HepG2 (cell line): Measurements from ENCODE around the gene DENND4A. TPM values are rescaled to one million over a fixed set of nuclear protein-coding genes. Genes with fewer than 3 reads are reported as not detected.

Experiments used
- ATAC-seq: fragments of 200-7000 bp; cut with Tn5 transposase; 3 replicates; pipeline ENCODE4 v1.9.1; 2020; ENCODE audit warnings: mild to moderate bottlenecking, moderate library complexity
- BruUV-seq: library from RNA; stranded (reverse); fragments of 400-500 nt; replicated peaks from 2 replicates; lab custom pipeline; 2021; lab: Mats Ljungman, UMichigan
- CTCF ChIA-PET: fragments of 300-600 bp; formaldehyde crosslinking; extraction: SDS; loops from one replicate; lab custom pipeline; 2021; ENCODE audit warnings: low total read pairs, inconsistent platforms, low intra/inter-chr PET ratio; lab: Yijun Ruan, JAX
- POLR2A ChIA-PET: fragments of 350-600 bp; sonication (Branson Sonifier 250); formaldehyde crosslinking; loops from one replicate; lab custom pipeline; 2020; ENCODE audit warnings: antibody characterized with exemption, inconsistent platforms; lab: Yijun Ruan, JAX
- DNase-seq: peaks from one replicate; pipeline ENCODE4 v3.0.0-alpha.2; 2015; ENCODE audit warnings: low spot score
- FAIRE-seq: peaks from 3 replicates; lab custom pipeline; 2011; peaks lifted over from hg19 to GRCh38; lab: Jason Lieb, UNC
- H2AFZ ChIP-seq: one replicate; pipeline ENCODE4 v1.6.1; 2011; ENCODE audit warnings: low read length, inconsistent platforms
- H3K27ac ChIP-seq: fragments of 300-600 bp; 3 replicates; pipeline ENCODE4 v1.8.0; 2011; ENCODE audit warnings: mixed run types, mild to moderate bottlenecking, mixed read lengths, low read length, inconsistent platforms; ENCODE audit not compliant: insufficient read depth; ENCODE audit errors: extremely low read length
- H3K27me3 ChIP-seq, 2 experiments: fragments of 200-600 bp in 1 of 2; 2 replicates in 1 of 2; 3 replicates in 1 of 2; pipeline versions ENCODE4 v1.6.0 to v1.8.0; 2011; ENCODE audit warnings: low read length in 2 of 2, mild to moderate bottlenecking in 2 of 2, moderate library complexity in 2 of 2, inconsistent platforms in 1 of 2; ENCODE audit not compliant: insufficient read depth in 2 of 2, control insufficient read depth in 1 of 2
- H3K36me3 ChIP-seq, 2 experiments: fragments of 200-600 bp in 1 of 2; replicated peaks in 1 of 2; 2 replicates in 1 of 2; 3 replicates in 1 of 2; pipeline versions ENCODE4 v1.5.1 to v1.8.0; 2011; ENCODE audit warnings: low read length in 2 of 2, inconsistent platforms in 1 of 2; ENCODE audit not compliant: insufficient read depth in 2 of 2, control insufficient read depth in 1 of 2
- H3K4me1 ChIP-seq: 2 replicates; pipeline ENCODE4 v1.5.1; 2012; ENCODE audit warnings: low read length, inconsistent platforms; ENCODE audit not compliant: insufficient read depth
- H3K4me2 ChIP-seq: 2 replicates; pipeline ENCODE4 v1.6.0; 2011; ENCODE audit warnings: low read depth, low read length, inconsistent platforms
- H3K4me3 ChIP-seq, 3 experiments: fragments of 200-600 bp in 1 of 3; sonication (generic), shearing (Covaris generic) in 1 of 3; replicated peaks in 1 of 3; 2 replicates each; pipeline ENCODE4 v1.5.1; 2011 to 2016; ENCODE audit warnings: low read length in 3 of 3, inconsistent platforms in 2 of 3, low read depth in 2 of 3, mild to moderate bottlenecking in 2 of 3, control low read depth in 1 of 3, mixed read lengths in 1 of 3; ENCODE audit not compliant: insufficient read depth in 1 of 3
- H3K79me2 ChIP-seq: one replicate; pipeline ENCODE4 v1.6.1; 2011; ENCODE audit warnings: low read length, inconsistent platforms; ENCODE audit not compliant: insufficient read depth
- H3K9ac ChIP-seq: 2 replicates; pipeline ENCODE4 v1.6.0; 2011; ENCODE audit warnings: mild to moderate bottlenecking, low read depth, low read length, inconsistent platforms; ENCODE audit not compliant: insufficient read depth
- H3K9me3 ChIP-seq: 2 replicates; pipeline ENCODE4 v1.5.1; 2012; ENCODE audit warnings: mild to moderate bottlenecking, low read length
- H4K20me1 ChIP-seq: 2 replicates; pipeline ENCODE4 v1.6.0; 2011; ENCODE audit warnings: inconsistent platforms, mild to moderate bottlenecking, low read length, moderate library complexity; ENCODE audit not compliant: insufficient read depth
- ELF3 ChIP-seq: IDR thresholded peaks from 2 replicates; pipeline ENCODE4 v1.6.1; 2016; ENCODE audit warnings: missing genetic modification reagents, missing compliant biosample characterization
- FOXO4 ChIP-seq: sonication (generic); formaldehyde crosslinking; conservative IDR thresholded peaks from 2 replicates; pipeline ENCODE4 v1.8.1; 2023; ENCODE audit warnings: missing genetic modification reagents
- HMG20B ChIP-seq: conservative IDR thresholded peaks from 2 replicates; pipeline ENCODE4 v1.6.1; 2016; ENCODE audit warnings: missing genetic modification reagents, missing compliant biosample characterization
- MED8 ChIP-seq: sonication (generic); formaldehyde crosslinking; IDR thresholded peaks from 2 replicates; pipeline ENCODE4 v1.8.1; 2023; ENCODE audit warnings: mild to moderate bottlenecking, missing genetic modification reagents; ENCODE audit not compliant: insufficient replicate concordance
- MTA3 ChIP-seq: sonication (generic); formaldehyde crosslinking; IDR thresholded peaks from 2 replicates; pipeline ENCODE4 v1.4.0; 2020; ENCODE audit warnings: missing genetic modification reagents
- NPAS2 ChIP-seq: sonication (generic); formaldehyde crosslinking; IDR thresholded peaks from 2 replicates; pipeline ENCODE4 v1.8.0; 2022; ENCODE audit warnings: mild to moderate bottlenecking, missing genetic modification reagents, borderline replicate concordance
- PBX2 ChIP-seq: IDR thresholded peaks from 2 replicates; pipeline ENCODE4 v1.6.1; 2016; ENCODE audit warnings: control low read depth
- REL ChIP-seq: sonication (generic); formaldehyde crosslinking; conservative IDR thresholded peaks from 2 replicates; pipeline ENCODE4 v1.8.0; 2022; ENCODE audit warnings: mild to moderate bottlenecking, missing genetic modification reagents, moderate library complexity
- SMAD9 ChIP-seq: sonication (generic); formaldehyde crosslinking; IDR thresholded peaks from 2 replicates; pipeline ENCODE4 v1.5.1; 2020; ENCODE audit warnings: mild to moderate bottlenecking, missing genetic modification reagents
- ZNF510 ChIP-seq: sonication (generic); formaldehyde crosslinking; IDR thresholded peaks from 2 replicates; pipeline ENCODE4 v1.4.0; 2020; ENCODE audit warnings: low read depth, mild to moderate bottlenecking, missing genetic modification reagents
- ZNF782 ChIP-seq: sonication (generic); formaldehyde crosslinking; IDR thresholded peaks from 2 replicates; pipeline ENCODE4 v1.4.0; 2020; ENCODE audit warnings: missing genetic modification reagents, mild to moderate bottlenecking, borderline replicate concordance
- WGBS: methylation state at CpG from one replicate; pipeline ENCODE4 v1.1.6; 2017; ENCODE audit warnings: low lambda C conversion rate; 5-methylcytosine and 5-hydroxymethylcytosine counted together
- in situ Hi-C: cut with HindIII; loops from 2 replicates; pipeline ENCODE4 v1.10.0; 2017; ENCODE audit warnings: low pct_unique_long_range_greater_than_20kb; ENCODE audit not compliant: extremely low pct_ligation_motif_present
- intact Hi-C: fragments of 100-400 bp; cut with micrococcal nuclease; formaldehyde crosslinking; loops from one replicate; pipeline ENCODE4 v1.10.0; 2022; ENCODE audit not compliant: unreplicated experiment
- polyA plus RNA-seq, 8 experiments: library from polyadenylated mRNA; depleted of rRNA in 3 of 8; stranded (reverse) in 7 of 8; unstranded in 1 of 8; fragments of >200 nt; fragmentation: Illumina TruSeq in 4 of 8; extraction: Trizol in 4 of 8; gene quantifications; 2 replicates each; pipeline versions ENCODE4 v1.2.1 to v1.2.3, GENCODE V29; 2011 to 2016; ENCODE audit warnings: low read depth in 4 of 8, missing spikeins in 1 of 8, mixed read lengths in 1 of 8; ENCODE audit not compliant: insufficient read depth in 1 of 8
- total RNA-seq, 5 experiments: library from RNA; depleted of rRNA; stranded (reverse); fragments of >200 nt; fragmentation: Illumina TruSeq; extraction: Trizol; gene quantifications; 2 replicates each; pipeline ENCODE4 v1.2.3, GENCODE V29; 2016; ENCODE audit warnings: low read depth in 1 of 5
- TF ChIP-seq, protein P1 (sequence below): fragments of 450-650 bp; IDR thresholded peaks from 2 replicates; pipeline ENCODE4 v1.6.1; 2017
- TF ChIP-seq, protein P2 (sequence below): sonication (generic); formaldehyde crosslinking; IDR thresholded peaks from 2 replicates; pipeline ENCODE4 v1.4.0; 2020; ENCODE audit warnings: missing genetic modification reagents
- TF ChIP-seq, protein P3 (sequence below): sonication (generic); formaldehyde crosslinking; IDR thresholded peaks from 2 replicates; pipeline ENCODE4; 2020; ENCODE audit warnings: missing genetic modification reagents, mild to moderate bottlenecking, borderline replicate concordance

The DENND4A gene
- total and polyA plus RNA-seq, 2 of the 13 experiments (the other 11 are each of a cell fraction or from before 2014, with no cell fraction given) = 13.2 to 18.6 TPM

GRCh38 chr15:65761210-65761926 lies 30.7 kb downstream of the DENND4A start (continued):
- TF ChIP-seq ZNF510 = no peak
- no peak for TF ChIP-seq HMG20B (CRISPR knock-in tag)
- no peak for TF ChIP-seq ZNF782 (CRISPR knock-in tag)
- no peak for TF ChIP-seq MTA3
- TF ChIP-seq FOXO4 = no peak
- TF ChIP-seq, protein P1, sequence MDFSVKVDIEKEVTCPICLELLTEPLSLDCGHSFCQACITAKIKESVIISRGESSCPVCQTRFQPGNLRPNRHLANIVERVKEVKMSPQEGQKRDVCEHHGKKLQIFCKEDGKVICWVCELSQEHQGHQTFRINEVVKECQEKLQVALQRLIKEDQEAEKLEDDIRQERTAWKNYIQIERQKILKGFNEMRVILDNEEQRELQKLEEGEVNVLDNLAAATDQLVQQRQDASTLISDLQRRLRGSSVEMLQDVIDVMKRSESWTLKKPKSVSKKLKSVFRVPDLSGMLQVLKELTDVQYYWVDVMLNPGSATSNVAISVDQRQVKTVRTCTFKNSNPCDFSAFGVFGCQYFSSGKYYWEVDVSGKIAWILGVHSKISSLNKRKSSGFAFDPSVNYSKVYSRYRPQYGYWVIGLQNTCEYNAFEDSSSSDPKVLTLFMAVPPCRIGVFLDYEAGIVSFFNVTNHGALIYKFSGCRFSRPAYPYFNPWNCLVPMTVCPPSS = no peak

DNA sequence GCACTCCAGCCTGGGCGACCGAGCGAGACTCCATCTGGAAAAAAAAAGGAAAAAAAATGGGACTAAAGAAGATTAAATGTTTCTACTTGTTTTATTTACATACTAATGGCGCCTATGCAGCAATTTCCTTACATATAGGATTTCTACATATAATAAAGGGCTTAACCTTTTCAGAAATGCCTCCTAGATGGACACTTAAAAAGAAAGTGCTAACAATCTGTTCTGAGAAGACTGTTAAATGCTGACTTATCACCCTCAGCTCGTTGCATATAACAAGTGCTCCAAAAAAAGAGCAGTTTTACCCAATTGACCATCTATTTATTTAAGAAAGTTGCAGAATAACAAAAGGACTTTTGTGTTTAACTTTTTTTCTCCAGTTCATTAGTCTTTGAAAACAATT lies 32.7 kb downstream of the DENND4A start:
- FAIRE-seq (no peak), ATAC-seq (no peak)
- TF ChIP-seq PBX2 (CRISPR knock-in tag) (no peak), REL (CRISPR knock-in tag) (no peak), NPAS2 (CRISPR knock-in tag) (no peak), MED8 (CRISPR knock-in tag) (no peak), SMAD9 (CRISPR knock-in tag) (no peak), ELF3 (CRISPR knock-in tag) (no peak)
- TF ChIP-seq, protein P2, sequence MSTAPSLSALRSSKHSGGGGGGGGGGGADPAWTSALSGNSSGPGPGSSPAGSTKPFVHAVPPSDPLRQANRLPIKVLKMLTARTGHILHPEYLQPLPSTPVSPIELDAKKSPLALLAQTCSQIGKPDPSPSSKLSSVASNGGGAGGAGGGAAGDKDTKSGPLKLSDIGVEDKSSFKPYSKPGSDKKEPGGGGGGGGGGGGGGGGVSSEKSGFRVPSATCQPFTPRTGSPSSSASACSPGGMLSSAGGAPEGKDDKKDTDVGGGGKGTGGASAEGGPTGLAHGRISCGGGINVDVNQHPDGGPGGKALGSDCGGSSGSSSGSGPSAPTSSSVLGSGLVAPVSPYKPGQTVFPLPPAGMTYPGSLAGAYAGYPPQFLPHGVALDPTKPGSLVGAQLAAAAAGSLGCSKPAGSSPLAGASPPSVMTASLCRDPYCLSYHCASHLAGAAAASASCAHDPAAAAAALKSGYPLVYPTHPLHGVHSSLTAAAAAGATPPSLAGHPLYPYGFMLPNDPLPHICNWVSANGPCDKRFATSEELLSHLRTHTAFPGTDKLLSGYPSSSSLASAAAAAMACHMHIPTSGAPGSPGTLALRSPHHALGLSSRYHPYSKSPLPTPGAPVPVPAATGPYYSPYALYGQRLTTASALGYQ (CRISPR knock-in tag) = no peak
- TF ChIP-seq, protein P3, sequence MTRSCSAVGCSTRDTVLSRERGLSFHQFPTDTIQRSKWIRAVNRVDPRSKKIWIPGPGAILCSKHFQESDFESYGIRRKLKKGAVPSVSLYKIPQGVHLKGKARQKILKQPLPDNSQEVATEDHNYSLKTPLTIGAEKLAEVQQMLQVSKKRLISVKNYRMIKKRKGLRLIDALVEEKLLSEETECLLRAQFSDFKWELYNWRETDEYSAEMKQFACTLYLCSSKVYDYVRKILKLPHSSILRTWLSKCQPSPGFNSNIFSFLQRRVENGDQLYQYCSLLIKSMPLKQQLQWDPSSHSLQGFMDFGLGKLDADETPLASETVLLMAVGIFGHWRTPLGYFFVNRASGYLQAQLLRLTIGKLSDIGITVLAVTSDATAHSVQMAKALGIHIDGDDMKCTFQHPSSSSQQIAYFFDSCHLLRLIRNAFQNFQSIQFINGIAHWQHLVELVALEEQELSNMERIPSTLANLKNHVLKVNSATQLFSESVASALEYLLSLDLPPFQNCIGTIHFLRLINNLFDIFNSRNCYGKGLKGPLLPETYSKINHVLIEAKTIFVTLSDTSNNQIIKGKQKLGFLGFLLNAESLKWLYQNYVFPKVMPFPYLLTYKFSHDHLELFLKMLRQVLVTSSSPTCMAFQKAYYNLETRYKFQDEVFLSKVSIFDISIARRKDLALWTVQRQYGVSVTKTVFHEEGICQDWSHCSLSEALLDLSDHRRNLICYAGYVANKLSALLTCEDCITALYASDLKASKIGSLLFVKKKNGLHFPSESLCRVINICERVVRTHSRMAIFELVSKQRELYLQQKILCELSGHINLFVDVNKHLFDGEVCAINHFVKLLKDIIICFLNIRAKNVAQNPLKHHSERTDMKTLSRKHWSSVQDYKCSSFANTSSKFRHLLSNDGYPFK (CRISPR knock-in tag) = no peak

More for the DNA sequence above, 32.7 kb downstream of the DENND4A start:
- CTCF ChIA-PET = no interaction called here
- H3K4me2 ChIP-seq = no peak overlapping the region
- H3K36me3 ChIP-seq = peaks cover 0 to 12% of the 10 kb centered on the region in 2 experiments; a peak in 3 of 5 replicates
- no peaks in the 10 kb centered on the region for H3K27me3 ChIP-seq
- POLR2A ChIA-PET = no interaction called here
- BruUV-seq = no TSS peak
- H3K9me3 ChIP-seq = no peaks in the 10 kb centered on the region
- no peak overlapping the region for H3K9ac ChIP-seq
- H2AFZ ChIP-seq = no peak overlapping the region
- intact Hi-C loops (no loop called here), in situ Hi-C loops (no loop called here)
- WGBS = 89% methylated on average over 5 of the region's 5 CpGs
- peaks cover 33% of the 10 kb centered on the region for H3K79me2 ChIP-seq
- no peak overlapping the region for H3K4me3 ChIP-seq
- H3K4me1 ChIP-seq = peaks cover 17% of the 10 kb centered on the region
- DNase-seq = no peak
- no peak overlapping the region for H3K27ac ChIP-seq
- H4K20me1 ChIP-seq = no peaks in the 10 kb centered on the region
